IMR-90 (cell line): Measurements from ENCODE around the gene AOPEP. TPM values are rescaled to one million over a fixed set of nuclear protein-coding genes. Genes with fewer than 3 reads are reported as not detected.

ENCODE experiments used
- ATAC-seq: fragments of 200-7000 bp; cut with Tn5 transposase; 2 replicates; pipeline ENCODE4 v1.9.1; 2020; ENCODE audit warnings: low read depth, mild to moderate bottlenecking, moderate library complexity
- BruUV-seq: library from RNA; stranded (reverse); fragments of 400-500 nt; replicated peaks from 2 replicates; lab custom pipeline; 2021; lab: Mats Ljungman, UMichigan
- CTCF ChIA-PET: fragments of 300-600 bp; formaldehyde crosslinking; extraction: SDS; loops from one replicate; lab custom pipeline; 2021; ENCODE audit warnings: antibody characterized with exemption; lab: Yijun Ruan, JAX
- POLR2A ChIA-PET: fragments of 300-600 bp; sonication (Branson Sonifier 250); formaldehyde crosslinking; loops from one replicate; lab custom pipeline; 2022; ENCODE audit warnings: antibody characterized with exemption; ENCODE audit not compliant: unreplicated experiment; lab: Charles Lee
- DNase-seq: peaks from one replicate; pipeline ENCODE4 v3.0.0; 2013
- H2AFZ ChIP-seq: replicated peaks from 2 replicates; pipeline ENCODE3; 2013; ENCODE audit warnings: low read length, mild to moderate bottlenecking; ENCODE audit not compliant: poor library complexity
- H2AK5ac ChIP-seq: 2 replicates; pipeline ENCODE4 v1.6.1; 2013; ENCODE audit warnings: low read depth, low read length, inconsistent platforms
- H2AK9ac ChIP-seq: replicated peaks from 2 replicates; pipeline ENCODE3; 2013; ENCODE audit warnings: mild to moderate bottlenecking, low read depth, low read length, moderate library complexity; ENCODE audit not compliant: poor library complexity
- H2BK120ac ChIP-seq: 2 replicates; pipeline ENCODE4 v1.6.1; 2013; ENCODE audit warnings: low read depth, low read length, inconsistent platforms
- H2BK15ac ChIP-seq: 3 replicates; pipeline ENCODE4 v1.6.1; 2013; ENCODE audit warnings: low read depth, low read length, inconsistent platforms
- H2BK20ac ChIP-seq: 2 replicates; pipeline ENCODE4 v1.6.1; 2013; ENCODE audit warnings: low read depth, mild to moderate bottlenecking, inconsistent platforms, low read length, moderate library complexity
- H2BK5ac ChIP-seq: 2 replicates; pipeline ENCODE4 v1.6.1; 2013; ENCODE audit warnings: mild to moderate bottlenecking, low read depth, low read length, inconsistent platforms; ENCODE audit not compliant: poor library complexity, severe bottlenecking
- H3K14ac ChIP-seq: replicated peaks from 2 replicates; pipeline ENCODE4 v1.6.1; 2013; ENCODE audit warnings: low read depth, low read length, inconsistent platforms
- H3K18ac ChIP-seq: 2 replicates; pipeline ENCODE4 v1.6.1; 2013; ENCODE audit warnings: low read depth, low read length, control low read depth
- H3K23ac ChIP-seq: 2 replicates; pipeline ENCODE4 v1.6.1; 2013; ENCODE audit warnings: low read depth, low read length, inconsistent platforms
- H3K27ac ChIP-seq: 2 replicates; pipeline ENCODE4 v1.5.1; 2013; ENCODE audit warnings: mild to moderate bottlenecking, control low read depth, low read length; ENCODE audit not compliant: insufficient read depth
- H3K27me3 ChIP-seq: 2 replicates; pipeline ENCODE4 v1.6.1; 2013; ENCODE audit warnings: low read length; ENCODE audit not compliant: control insufficient read depth, insufficient read depth
- H3K36me3 ChIP-seq: 2 replicates; pipeline ENCODE4 v1.6.1; 2013; ENCODE audit warnings: low read length, mixed read lengths; ENCODE audit not compliant: control insufficient read depth, insufficient read depth
- H3K4ac ChIP-seq: 2 replicates; pipeline ENCODE4 v1.6.1; 2013; ENCODE audit warnings: low read depth, low read length, inconsistent platforms
- H3K4me1 ChIP-seq: 2 replicates; pipeline ENCODE4 v1.6.1; 2013; ENCODE audit warnings: low read length, mixed read lengths; ENCODE audit not compliant: control insufficient read depth, insufficient read depth
- H3K4me2 ChIP-seq: 2 replicates; pipeline ENCODE4 v1.6.1; 2013; ENCODE audit warnings: low read depth, mild to moderate bottlenecking, control low read depth, low read length, moderate library complexity
- H3K4me3 ChIP-seq: 2 replicates; pipeline ENCODE4 v1.5.1; 2013; ENCODE audit warnings: low read depth, mild to moderate bottlenecking, control low read depth, low read length, moderate library complexity; ENCODE audit not compliant: insufficient read depth
- H3K56ac ChIP-seq: 2 replicates; pipeline ENCODE4 v1.6.1; 2013; ENCODE audit warnings: low read length, inconsistent platforms; ENCODE audit not compliant: insufficient read depth; ENCODE audit errors: extremely low read depth
- H3K79me1 ChIP-seq, 2 experiments: 2 replicates each; pipeline ENCODE4 v1.6.1; 2013; ENCODE audit warnings: low read length in 2 of 2, inconsistent platforms in 1 of 2, low read depth in 1 of 2
- H3K9ac ChIP-seq: 2 replicates; pipeline ENCODE4 v1.6.1; 2013; ENCODE audit warnings: low read depth, low read length, control low read depth
- H3K9me1 ChIP-seq: 2 replicates; pipeline ENCODE4 v1.6.1; 2013; ENCODE audit warnings: low read length, inconsistent platforms; ENCODE audit not compliant: insufficient read depth
- H3K9me3 ChIP-seq: 2 replicates; pipeline ENCODE4 v1.6.1; 2013; ENCODE audit warnings: low read length; ENCODE audit not compliant: control insufficient read depth, insufficient read depth
- H4K20me1 ChIP-seq: 2 replicates; pipeline ENCODE4 v1.6.1; 2013; ENCODE audit warnings: low read length, inconsistent platforms; ENCODE audit not compliant: insufficient read depth
- H4K5ac ChIP-seq: 2 replicates; pipeline ENCODE4 v1.6.1; 2013; ENCODE audit warnings: mild to moderate bottlenecking, low read depth, low read length, control low read depth
- H4K8ac ChIP-seq, 2 experiments: 2 replicates each; pipeline ENCODE4 v1.6.1; 2013; ENCODE audit warnings: low read depth in 2 of 2, low read length in 2 of 2, control low read depth in 1 of 2, inconsistent platforms in 1 of 2
- H4K91ac ChIP-seq: 2 replicates; pipeline ENCODE4 v1.6.1; 2013; ENCODE audit warnings: low read depth, low read length, inconsistent platforms; ENCODE audit not compliant: insufficient read depth
- ELK1 ChIP-seq: fragments of 150-350 bp; IDR thresholded peaks from 2 replicates; pipeline ENCODE4 v1.6.1; 2016; ENCODE audit warnings: low read depth, mild to moderate bottlenecking, low read length, moderate library complexity, borderline replicate concordance
- MAFK ChIP-seq: IDR thresholded peaks from 2 replicates; pipeline ENCODE4 v1.6.1; 2012; ENCODE audit warnings: low read depth, low read length, improper control_type of control experiment
- MXI1 ChIP-seq: IDR thresholded peaks from 2 replicates; pipeline ENCODE4 v1.6.1; 2012; ENCODE audit warnings: low read depth, mild to moderate bottlenecking, low read length, moderate library complexity, borderline replicate concordance
- NFE2L2 ChIP-seq: fragments of 150-350 bp; IDR thresholded peaks from 2 replicates; pipeline ENCODE4 v1.6.1; 2016; ENCODE audit warnings: low read depth, mild to moderate bottlenecking, low read length
- RCOR1 ChIP-seq: IDR thresholded peaks from 2 replicates; pipeline ENCODE4 v1.6.1; 2012; ENCODE audit warnings: mild to moderate bottlenecking, low read length, improper control_type of control experiment; ENCODE audit not compliant: insufficient replicate concordance
- WGBS, 2 experiments: methylation state at CpG; one replicate each; pipeline versions ENCODE4 v1.1.5 to v1.1.7; 2013; ENCODE audit warnings: missing lambda C conversion rate in 2 of 2; ENCODE audit not compliant: insufficient read length in 1 of 2; ENCODE audit errors: extremely low coverage in 2 of 2; 5-methylcytosine and 5-hydroxymethylcytosine counted together
- dilution Hi-C: fragments of 300-500 bp; cut with HindIII; formaldehyde crosslinking; loops from one replicate; pipeline ENCODE4 v1.14.3; 2018; ENCODE audit warnings: low sequenced_read_pairs; ENCODE audit not compliant: unreplicated experiment
- in situ Hi-C: fragments of 300-500 bp; cut with MboI; formaldehyde crosslinking; loops from 3 replicates; pipeline ENCODE4 v1.14.3; 2019; ENCODE audit warnings: low sequenced_read_pairs, inconsistent platforms, mixed read lengths
- intact Hi-C: fragments of 100-400 bp; cut with micrococcal nuclease; formaldehyde crosslinking; loops from 2 replicates; pipeline ENCODE4 v1.10.0; 2022
- polyA plus RNA-seq, 3 experiments: library from polyadenylated mRNA; depleted of rRNA; stranded (reverse); fragments of >200 nt; gene quantifications; 2 replicates each; pipeline ENCODE4 v1.2.3, GENCODE V29; 2012; ENCODE audit warnings: low replicate concordance in 1 of 3
- total RNA-seq: library from RNA; depleted of rRNA; stranded (reverse); fragments of >200 nt; gene quantifications from 2 replicates; pipeline ENCODE4 v1.2.3, GENCODE V29; 2012

AOPEP gene
- total and polyA plus RNA-seq, 2 of the 4 experiments (the other 2 are of a cell fraction): 34.9 to 38.7 TPM

GRCh38 chr9:94859891-94860290 is 133.4 kb downstream of the AOPEP start (continued):
- no peak for TF ChIP-seq MXI1

- WGBS, 2 experiments: no CpG with 5 or more reads among the region's 10 CpGs
- Histone ChIP-seq H3K9ac (no peak overlapping the region), H3K4me1 (peaks cover 19% of the 10 kb centered on the region), H2AK5ac (peak overlapping the region; percentile 95), H3K4me3 (no peak overlapping the region), H3K79me1 (peaks cover 3 to 41% of the 10 kb centered on the region in 2 experiments; a peak in 3 of 4 replicates), H3K4ac (peak overlapping the region; percentile 97), H2BK20ac (peak overlapping the region; percentile 92), H2BK120ac (peak overlapping the region; percentile 93), H2AFZ (peak overlapping the region; percentile 57), H4K20me1 (0 out of 2 replicates have a peak, but pooled peaks cover 5% of the 10 kb centered on the region), H3K56ac (no peak overlapping the region), H3K18ac (peak overlapping the region; percentile 88; the same call in 1 of the 2 replicates), H3K27me3 (no peaks in the 10 kb centered on the region), H4K5ac (peak overlapping the region; percentile 62; the same call in 1 of the 2 replicates), H3K27ac (0 out of 2 replicates have a peak overlapping the region, but pooled peaks have one; percentile 15), H3K4me2 (peak overlapping the region; percentile 4; the same call in 1 of the 2 replicates), H3K9me1 (peaks cover 31% of the 10 kb centered on the region), H3K9me3 (0 out of 2 replicates have a peak, but pooled peaks cover 2% of the 10 kb centered on the region), H3K14ac (peak overlapping the region; percentile 69), H3K36me3 (peaks cover 1% of the 10 kb centered on the region; the same call in 1 of the 2 replicates), H2AK9ac (no peak overlapping the region), H3K23ac (peak overlapping the region; percentile 78; the same call in 1 of the 2 replicates), H4K91ac (peak overlapping the region; percentile 81), H2BK15ac (peak overlapping the region; percentile 83; the same call in 2 of the 3 replicates), H4K8ac (peak overlapping the region in 1 of 2 experiments; percentile 82; a peak in 2 of 4 replicates), H2BK5ac (peak overlapping the region; percentile 94)
- no peak for TF ChIP-seq MAFK
- TF ChIP-seq RCOR1: peak; percentile 60
- TF ChIP-seq ELK1: no peak
- TF ChIP-seq NFE2L2: peak; percentile 17; the same call in 1 of the 2 replicates
- intact Hi-C loops (no loop called here), in situ Hi-C loops (no loop called here), dilution Hi-C loops (no loop called here)
- DNase-seq: peak; percentile 89
- ATAC-seq: no peak
- ChIA-PET POLR2A (no interaction called here), CTCF (interaction anchor here (0.8 to 1.1 kb wide), 2 partner anchors 20 to 267 kb away, joined by 4 to 5 read pairs; no protein-coding TSS in a partner anchor)
- no TSS peak for BruUV-seq
Measured at GRCh38 chr9:94860678-94861588, 134.4 kb downstream of the AOPEP start.
